Measurements from ENCODE around the gene NCF2.

DNA sequence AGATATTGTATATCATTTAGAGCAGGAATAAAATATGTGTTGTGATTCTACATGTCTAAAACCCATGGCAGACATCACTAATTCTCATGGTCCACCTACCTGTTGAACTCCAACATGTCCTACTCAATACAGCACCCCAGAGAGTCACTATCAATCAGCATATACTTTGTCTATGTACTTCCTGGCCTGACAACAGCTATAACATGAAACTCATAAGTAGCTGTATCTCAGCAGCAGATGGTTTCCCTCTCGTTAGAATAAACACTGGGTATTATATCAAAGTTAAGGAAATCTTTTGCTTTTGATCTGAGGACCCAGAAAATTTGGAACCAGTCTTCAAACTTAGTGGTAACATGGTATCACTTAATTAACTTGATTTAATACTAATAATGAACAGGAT is 29.5 kb upstream of the NCF2 start:
- TF ChIP-seq POLR2AphosphoS5 (IDR thresholded peaks at IDR 0.05) (no peak), CTCF (IDR thresholded peaks at IDR 0.05) (no peak)

Data from esophagus muscularis mucosa (tissue), 3 donors.